Naive thymus-derived CD4-positive, alpha-beta T cell (primary cell): ENCODE results near the gene TMEM100. TPM values are rescaled to one million over a fixed set of nuclear protein-coding genes. Genes with fewer than 3 reads are reported as not detected.
"Not testable (repeated sequence)": the region's sequence is repeated elsewhere in the genome, so short reads cannot be mapped to it uniquely, and the experiment has no call there.

Experiments used
- ATAC-seq: fragments of 150-1000 bp; cut with Tn5 transposase; 2 replicates; pipeline ENCODE4 v1.10.0; 2021; ENCODE audit warnings: mild to moderate bottlenecking, moderate library complexity
- CTCF ChIA-PET: fragments of 350-600 bp; sonication (Branson Sonifier 250); formaldehyde crosslinking; loops from one replicate; lab custom pipeline; 2021; ENCODE audit warnings: antibody characterized with exemption; lab: Charles Lee
- POLR2A ChIA-PET: fragments of 350-600 bp; sonication (Branson Sonifier 250); formaldehyde crosslinking; loops from one replicate; lab custom pipeline; 2021; ENCODE audit warnings: antibody characterized with exemption, inconsistent platforms; lab: Charles Lee
- DNase-seq, 9 donors: peaks; one replicate each; pipeline versions ENCODE4 v3.0.0 to v3.0.0-alpha.2; 2020 to 2022; ENCODE audit warnings: mixed read lengths in 1 of 9
- H3K27ac ChIP-seq: one replicate; pipeline ENCODE4 v1.7.0; 2013; ENCODE audit warnings: mild to moderate bottlenecking, low read depth, low read length, moderate library complexity
- H3K27me3 ChIP-seq, 2 donors: one replicate each; pipeline ENCODE4 v1.7.0; 2013; ENCODE audit warnings: low read length in 2 of 2, mild to moderate bottlenecking in 2 of 2, moderate library complexity in 2 of 2; ENCODE audit not compliant: control insufficient read depth in 2 of 2, insufficient read depth in 2 of 2
- H3K36me3 ChIP-seq, 3 experiments: 1 replicate in 2 of 3; 2 replicates in 1 of 3; pipeline ENCODE4 v1.7.0; 2013; ENCODE audit warnings: low read length in 3 of 3, mild to moderate bottlenecking in 3 of 3, moderate library complexity in 1 of 3; ENCODE audit not compliant: insufficient read depth in 3 of 3, control insufficient read depth in 2 of 3
- H3K4me1 ChIP-seq, 2 donors: one replicate each; pipeline ENCODE4 v1.7.0; 2013; ENCODE audit warnings: low read length in 2 of 2, mild to moderate bottlenecking in 2 of 2, moderate library complexity in 1 of 2; ENCODE audit not compliant: control insufficient read depth in 2 of 2, insufficient read depth in 2 of 2
- H3K4me3 ChIP-seq: 2 replicates; pipeline ENCODE4 v1.7.0; 2013; ENCODE audit warnings: mild to moderate bottlenecking, low read length
- H3K9me3 ChIP-seq, 3 experiments: 1 replicate in 2 of 3; 2 replicates in 1 of 3; pipeline ENCODE4 v1.7.0; 2013; ENCODE audit warnings: low read length in 3 of 3; ENCODE audit not compliant: control insufficient read depth in 2 of 3
- H3K27ac Mint-ChIP-seq, 9 donors: one replicate each; pipeline ENCODE4 v1.8.0; 2020 to 2022; ENCODE audit warnings: mixed read lengths in 9 of 9, mild to moderate bottlenecking in 8 of 9, moderate library complexity in 5 of 9, inconsistent platforms in 2 of 9
- H3K27me3 Mint-ChIP-seq, 5 donors: one replicate each; pipeline ENCODE4 v1.8.0; 2021 to 2022; ENCODE audit warnings: mixed read lengths in 5 of 5, mild to moderate bottlenecking in 1 of 5
- H3K36me3 Mint-ChIP-seq, 5 donors: one replicate each; pipeline ENCODE4 v1.8.0; 2020 to 2022; ENCODE audit warnings: mixed read lengths in 5 of 5, mild to moderate bottlenecking in 3 of 5, inconsistent platforms in 1 of 5
- H3K4me1 Mint-ChIP-seq, 7 donors: one replicate each; pipeline ENCODE4 v1.8.0; 2020 to 2022; ENCODE audit warnings: mixed read lengths in 7 of 7, mild to moderate bottlenecking in 3 of 7, inconsistent platforms in 1 of 7
- H3K4me3 Mint-ChIP-seq, 10 donors: one replicate each; pipeline ENCODE4 v1.8.0; 2020 to 2022; ENCODE audit warnings: mild to moderate bottlenecking in 10 of 10, mixed read lengths in 10 of 10, moderate library complexity in 6 of 10, inconsistent platforms in 2 of 10
- H3K9me3 Mint-ChIP-seq, 11 donors: one replicate each; pipeline ENCODE4 v1.8.0; 2020 to 2022; ENCODE audit warnings: mixed read lengths in 11 of 11, mild to moderate bottlenecking in 4 of 11, inconsistent platforms in 1 of 11, moderate library complexity in 1 of 11
- intact Hi-C, 2 donors: fragments of 100-400 bp; cut with micrococcal nuclease; formaldehyde crosslinking; loops; one replicate each; pipeline ENCODE4 v1.15.1; 2023
- polyA plus RNA-seq, 2 donors: library from polyadenylated mRNA; unstranded; fragments of 300-500 nt; fragmentation: Illumina TruSeq; gene quantifications; one replicate each; pipeline ENCODE4 v1.2.3, GENCODE V29; 2021
- total RNA-seq, 6 experiments: library from RNA in 5 of 6; stranded (reverse) in 5 of 6; gene quantifications; 1 replicate in 5 of 6; 2 replicates in 1 of 6; pipeline ENCODE4 v1.2.3 and lab custom pipeline; 2021 to 2026

Gene TMEM100
- total and polyA plus RNA-seq, 7 experiments from 2014 or later = not detected

DNA sequence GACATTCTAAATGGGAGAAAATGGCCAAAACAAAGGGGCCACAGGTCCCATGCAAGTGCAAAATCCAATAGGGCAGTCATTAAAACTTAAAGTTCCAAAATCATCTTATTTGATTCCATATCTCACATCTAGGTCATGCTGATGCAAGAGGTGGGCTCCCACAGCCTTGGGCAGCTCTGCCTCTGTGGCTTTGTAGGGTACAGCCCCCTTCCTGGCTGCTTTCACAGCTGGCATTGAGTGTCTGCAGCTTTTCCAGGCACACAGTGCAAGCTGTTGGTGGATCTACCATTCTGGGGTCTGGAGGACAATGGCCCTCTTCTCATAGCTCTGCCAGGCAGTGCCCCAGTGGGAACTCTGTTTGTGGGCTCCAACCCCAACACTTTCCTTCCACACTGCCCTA, 50.7 kb downstream of the TMEM100 start:
- DNase-seq, POLR2A ChIA-PET, H3K36me3 ChIP-seq, H3K4me1 ChIP-seq, H3K4me1 Mint-ChIP-seq, ATAC-seq, CTCF ChIA-PET, intact Hi-C loops, H3K4me3 ChIP-seq, H3K9me3 ChIP-seq, H3K4me3 Mint-ChIP-seq, H3K9me3 Mint-ChIP-seq, H3K27me3 ChIP-seq, H3K27ac Mint-ChIP-seq, H3K36me3 Mint-ChIP-seq, H3K27ac ChIP-seq: not testable (repeated sequence)
- H3K27me3 Mint-ChIP-seq = peaks cover 2 to 53% (median 33%) of the 10 kb centered on the region in 5 donors

Other genes with a start within 250 kb of the TMEM100 start
- not detected for gene SMIM36, start 211.4 kb downstream of the TMEM100 start, total RNA-seq
- not detected for gene SMIM36, start 211.4 kb downstream of the TMEM100 start, polyA plus RNA-seq
- 1 to 10 TPM; 2.7 to 7.4 (median 3.5) TPM for gene PCTP, start 28.2 kb upstream of the TMEM100 start, total RNA-seq
- gene PCTP, start 28.2 kb upstream of the TMEM100 start, polyA plus RNA-seq = 1 to 10 TPM; 1.2 to 1.9 TPM